Muscle layer of colon (tissue), 2 donors: ENCODE data around the gene IL17D.

Source experiments
- H3K27ac ChIP-seq: one replicate; pipeline ENCODE4 v1.7.0; 2013; ENCODE audit warnings: low read depth, mild to moderate bottlenecking, low read length, moderate library complexity
- H3K27me3 ChIP-seq, 2 donors: one replicate each; pipeline ENCODE4 v1.7.0; 2013; ENCODE audit warnings: low read length in 2 of 2, mild to moderate bottlenecking in 2 of 2; ENCODE audit not compliant: insufficient read depth in 2 of 2, control insufficient read depth in 1 of 2
- H3K36me3 ChIP-seq: one replicate; pipeline ENCODE4 v1.7.0; 2013; ENCODE audit warnings: mild to moderate bottlenecking, low read length; ENCODE audit not compliant: insufficient read depth
- H3K4me1 ChIP-seq: one replicate; pipeline ENCODE4 v1.7.0; 2013; ENCODE audit warnings: mild to moderate bottlenecking, low read length; ENCODE audit not compliant: insufficient read depth
- H3K4me3 ChIP-seq, 2 donors: one replicate each; pipeline ENCODE4 v1.7.0; 2013; ENCODE audit warnings: low read length in 2 of 2, low read depth in 1 of 2, mild to moderate bottlenecking in 1 of 2, moderate library complexity in 1 of 2
- H3K9ac ChIP-seq: one replicate; pipeline ENCODE4 v1.7.0; 2013; ENCODE audit warnings: low read length
- H3K9me3 ChIP-seq: one replicate; pipeline ENCODE4 v1.7.0; 2013; ENCODE audit warnings: mild to moderate bottlenecking, low read length
- donor health status: abdominal sarcoma.
- donor health status: Adenocarcinoma of cecum.

IL17D gene

DNA sequence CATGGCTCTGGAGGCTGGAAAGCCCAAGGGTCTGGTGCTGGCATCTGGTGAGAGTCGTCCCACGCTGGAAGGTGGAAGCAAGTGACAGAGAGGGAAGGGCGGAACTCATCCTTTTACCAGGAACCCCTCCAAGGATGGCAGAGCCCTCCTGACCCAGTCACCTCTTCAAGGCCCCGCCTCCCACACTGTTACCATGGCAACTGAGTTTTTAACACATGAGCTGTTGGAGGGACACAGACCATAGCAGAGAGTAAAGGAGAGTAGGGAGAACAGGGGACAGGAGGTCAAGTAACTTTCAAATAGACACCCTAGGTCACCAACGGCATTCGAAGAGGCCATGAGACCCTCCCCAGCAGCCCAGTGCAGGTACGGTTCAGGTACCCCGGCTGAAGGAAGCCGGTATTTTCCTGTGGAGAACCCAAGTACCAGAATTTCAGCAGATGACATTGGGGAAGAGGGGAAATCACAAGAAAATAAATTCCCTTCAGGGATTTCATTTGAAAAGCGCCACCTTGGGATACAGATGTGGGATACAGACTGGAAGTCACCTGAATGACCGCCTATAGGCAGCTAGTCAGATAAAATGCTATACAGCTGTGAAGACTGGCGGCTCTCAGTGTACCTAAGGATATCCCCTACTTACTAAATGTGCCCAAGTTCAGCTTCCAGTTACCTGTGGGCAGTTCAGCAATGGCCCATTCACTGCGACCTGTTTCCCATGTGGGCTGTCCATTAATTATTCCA lies 8.0 kb downstream of the IL17D start:
- Histone ChIP-seq H3K36me3 (no peaks in the 10 kb centered on the region), H3K9me3 (no peaks in the 10 kb centered on the region), H3K4me3 (no peak overlapping the region), H3K27me3 (no peaks in the 10 kb centered on the region), H3K4me1 (peaks cover 22% of the 10 kb centered on the region), H3K27ac (no peak overlapping the region), H3K9ac (no peak overlapping the region)

DNA sequence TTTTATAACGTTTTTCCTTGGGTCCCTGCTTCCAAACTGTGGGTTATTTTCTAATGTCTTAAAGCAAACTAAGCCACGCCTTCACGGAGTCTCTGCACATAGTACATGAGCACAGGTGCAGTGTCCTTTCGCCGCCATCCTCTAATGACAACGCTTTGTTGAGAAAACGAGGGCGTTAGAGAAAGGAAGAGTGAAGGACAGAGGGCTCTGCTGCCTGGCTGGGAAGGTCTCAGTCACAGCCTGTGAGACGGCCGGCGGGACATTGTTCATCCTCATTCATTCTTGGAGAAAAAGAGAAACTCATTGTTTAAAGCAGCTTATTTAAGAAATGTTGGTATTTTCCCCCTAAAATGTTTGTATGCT lies 9.5 kb downstream of the IL17D start:
- H3K9me3 ChIP-seq: no peaks in the 10 kb centered on the region
- no peak overlapping the region for H3K27ac ChIP-seq
- H3K4me1 ChIP-seq: peaks cover 22% of the 10 kb centered on the region
- peak overlapping the region in 1 of 2 donors; percentile 20 for H3K4me3 ChIP-seq
- no peaks in the 10 kb centered on the region for H3K36me3 ChIP-seq
- no peak overlapping the region for H3K9ac ChIP-seq
- no peaks in the 10 kb centered on the region for H3K27me3 ChIP-seq

GRCh38 chr13:20713751-20714150 lies 10.3 kb downstream of the IL17D start:
- H3K27me3 ChIP-seq: no peaks in the 10 kb centered on the region
- H3K9ac ChIP-seq: no peak overlapping the region
- no peak overlapping the region for H3K27ac ChIP-seq
- H3K36me3 ChIP-seq: no peaks in the 10 kb centered on the region
- no peak overlapping the region for H3K4me3 ChIP-seq
- no peaks in the 10 kb centered on the region for H3K9me3 ChIP-seq
- H3K4me1 ChIP-seq: peaks cover 22% of the 10 kb centered on the region

DNA sequence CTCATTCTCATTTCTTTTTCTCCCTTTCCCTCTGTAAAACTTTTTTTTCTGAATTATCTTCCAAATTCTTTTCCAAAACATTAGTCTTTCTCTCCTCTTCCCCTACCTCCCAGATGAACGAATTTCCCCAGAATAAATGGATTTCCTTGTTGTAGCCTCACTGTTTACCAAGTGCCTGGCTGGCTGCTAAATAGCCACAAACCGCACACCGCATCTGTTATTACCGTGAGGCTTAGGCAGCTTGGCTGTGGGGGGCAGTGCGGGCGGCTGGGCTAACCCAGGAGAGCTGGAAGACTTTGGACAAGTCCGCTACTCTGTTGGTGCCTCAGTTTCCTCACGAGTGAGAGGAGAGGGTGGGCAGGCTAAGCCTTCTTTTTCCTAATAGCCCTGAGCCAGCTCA lies 10.7 kb downstream of the IL17D start:
- H3K9ac ChIP-seq: no peak overlapping the region
- H3K36me3 ChIP-seq: no peaks in the 10 kb centered on the region
- H3K27ac ChIP-seq: no peak overlapping the region
- H3K27me3 ChIP-seq: peaks cover 0 to 2% of the 10 kb centered on the region in 2 donors
- H3K4me1 ChIP-seq: peaks cover 22% of the 10 kb centered on the region
- H3K4me3 ChIP-seq: no peak overlapping the region
- no peaks in the 10 kb centered on the region for H3K9me3 ChIP-seq

DNA sequence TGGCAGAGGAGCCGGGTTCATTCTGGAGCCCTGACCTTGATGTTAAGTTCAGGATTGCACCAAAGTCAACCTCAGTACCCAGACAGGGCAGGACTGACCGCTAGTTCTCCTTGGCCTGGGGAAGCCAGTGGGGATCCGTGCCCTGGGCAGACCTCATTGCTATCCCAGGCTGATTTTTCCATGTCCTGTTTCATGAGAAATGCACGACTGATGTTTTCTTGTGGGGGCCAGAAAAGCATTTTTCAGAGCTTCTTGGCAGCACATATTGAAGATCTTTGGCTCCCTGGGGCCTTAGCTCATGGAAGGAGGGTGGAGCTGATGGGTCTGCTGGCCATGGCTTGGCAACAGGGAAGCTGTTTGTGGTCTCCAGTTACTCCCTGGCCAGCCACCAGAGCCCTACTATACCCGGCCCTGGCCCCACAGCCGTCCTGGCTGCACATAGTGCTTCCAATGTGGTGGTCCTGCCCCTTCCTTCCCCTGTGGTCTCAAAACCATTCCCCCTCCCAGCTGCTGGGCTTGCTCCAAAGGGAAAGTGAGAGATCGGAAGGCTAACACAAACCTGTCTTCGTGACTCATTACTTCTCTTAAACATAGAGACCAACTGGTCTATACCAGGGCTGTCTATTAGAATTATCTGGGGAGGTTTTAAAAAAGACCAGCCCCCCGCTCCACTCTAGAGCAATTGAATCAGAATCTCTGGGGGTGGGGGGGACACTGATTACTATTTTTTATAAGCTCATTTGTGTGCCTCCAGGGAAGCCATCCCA lies 11.2 kb downstream of the IL17D start:
- Histone ChIP-seq H3K36me3 (no peaks in the 10 kb centered on the region), H3K4me1 (peaks cover 22% of the 10 kb centered on the region), H3K27ac (no peak overlapping the region), H3K9ac (no peak overlapping the region), H3K27me3 (peaks cover 0 to 7% of the 10 kb centered on the region in 2 donors), H3K9me3 (no peaks in the 10 kb centered on the region), H3K4me3 (no peak overlapping the region)

DNA sequence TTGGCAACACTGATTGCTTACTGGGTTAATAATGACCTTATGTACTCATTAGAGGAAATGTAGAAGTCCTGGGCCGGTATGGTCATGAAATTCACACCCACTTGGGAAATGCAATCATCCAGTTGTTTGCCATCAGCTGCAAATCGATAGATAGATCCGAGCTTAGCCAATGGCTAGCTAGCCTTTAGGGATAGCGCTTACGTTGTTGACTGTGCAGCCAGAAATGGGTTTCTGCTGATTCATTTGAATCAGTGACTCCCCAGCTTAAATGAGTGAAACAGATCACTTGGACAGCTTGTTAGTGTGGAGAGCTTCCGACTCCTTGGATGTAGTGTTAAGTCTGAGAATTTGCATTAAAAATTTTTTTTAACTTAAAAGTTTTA lies 11.8 kb downstream of the IL17D start:
- Histone ChIP-seq H3K9ac (no peak overlapping the region), H3K27me3 (peaks cover 0 to 10% of the 10 kb centered on the region in 2 donors), H3K4me3 (no peak overlapping the region)

GRCh38 chr13:20716951-20717350 lies 13.5 kb downstream of the IL17D start:
- Histone ChIP-seq H3K9me3 (no peaks in the 10 kb centered on the region), H3K27ac (no peak overlapping the region), H3K4me1 (peaks cover 27% of the 10 kb centered on the region), H3K4me3 (no peak overlapping the region), H3K36me3 (no peaks in the 10 kb centered on the region), H3K27me3 (peaks cover 0 to 27% of the 10 kb centered on the region in 2 donors), H3K9ac (no peak overlapping the region)

More for the DNA sequence above, 11.8 kb downstream of the IL17D start:
- Histone ChIP-seq H3K27ac (no peak overlapping the region), H3K36me3 (no peaks in the 10 kb centered on the region), H3K4me1 (peaks cover 22% of the 10 kb centered on the region), H3K9me3 (no peaks in the 10 kb centered on the region)

DNA sequence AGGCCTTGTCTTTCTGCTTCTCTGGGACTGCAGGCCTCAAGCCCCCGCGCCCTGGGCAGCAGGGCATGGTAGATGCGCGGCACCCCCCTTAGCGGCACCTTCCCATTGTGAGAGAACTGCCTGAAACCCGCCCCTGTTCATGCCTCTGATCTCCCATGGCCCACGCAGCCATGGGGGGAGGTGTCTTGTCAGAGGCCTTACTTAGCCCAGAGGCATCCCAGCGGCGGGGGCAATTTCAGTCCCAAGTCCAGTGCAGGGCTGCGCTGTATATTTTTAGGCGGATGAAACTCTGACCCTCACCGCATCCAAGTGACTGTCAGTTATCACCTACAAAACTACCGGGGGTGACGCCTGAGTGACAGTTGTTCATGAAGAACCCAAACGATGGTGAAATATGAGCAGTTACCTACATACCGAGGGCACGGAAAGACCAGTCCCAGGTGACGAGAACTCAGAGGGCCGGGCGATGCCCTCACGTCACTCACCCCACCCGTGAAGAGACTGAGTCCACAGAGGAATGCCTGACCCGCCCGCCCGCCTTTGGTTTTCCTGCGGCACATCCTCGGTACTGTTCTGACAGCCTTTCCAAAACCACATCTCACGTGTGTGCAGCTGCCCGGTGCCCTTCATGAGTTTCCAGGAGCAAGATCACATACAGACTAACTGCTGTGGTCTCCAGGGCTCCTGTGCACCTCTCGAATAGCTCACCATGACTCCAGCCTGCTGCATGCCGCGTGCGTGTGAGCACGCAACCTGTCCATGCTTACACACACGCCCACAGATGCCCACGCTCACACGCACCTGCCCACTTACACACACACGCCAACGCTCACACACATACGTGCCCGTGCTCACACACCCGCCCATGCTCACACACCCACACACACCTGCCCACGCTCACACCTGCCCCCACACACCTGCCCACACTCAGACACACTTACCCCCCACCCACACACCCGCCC lies 14.4 kb downstream of the IL17D start:
- no peak overlapping the region for H3K27ac ChIP-seq
- H3K9ac ChIP-seq: no peak overlapping the region
- H3K27me3 ChIP-seq: peaks cover 0 to 30% of the 10 kb centered on the region in 2 donors
- peaks cover 27% of the 10 kb centered on the region for H3K4me1 ChIP-seq
- H3K9me3 ChIP-seq: no peaks in the 10 kb centered on the region
- no peak overlapping the region for H3K4me3 ChIP-seq
- H3K36me3 ChIP-seq: no peaks in the 10 kb centered on the region

- Histone ChIP-seq H3K27me3 (peaks cover 0 to 30% of the 10 kb centered on the region in 2 donors), H3K4me1 (peaks cover 18% of the 10 kb centered on the region), H3K9ac (no peak overlapping the region), H3K36me3 (no peaks in the 10 kb centered on the region), H3K9me3 (no peaks in the 10 kb centered on the region), H3K4me3 (no peak overlapping the region), H3K27ac (no peak overlapping the region)
Measured at GRCh38 chr13:20718958-20719566, 15.6 kb downstream of the IL17D start.

- Histone ChIP-seq H3K9me3 (no peaks in the 10 kb centered on the region), H3K9ac (no peak overlapping the region), H3K27ac (no peak overlapping the region), H3K4me1 (peaks cover 11% of the 10 kb centered on the region), H3K4me3 (no peak overlapping the region), H3K36me3 (no peaks in the 10 kb centered on the region), H3K27me3 (peaks cover 0 to 30% of the 10 kb centered on the region in 2 donors)
Measured at GRCh38 chr13:20719783-20720182, 16.3 kb downstream of the IL17D start.

GRCh38 chr13:20720499-20720898 lies 17.0 kb downstream of the IL17D start:
- Histone ChIP-seq H3K27me3 (peaks cover 0 to 30% of the 10 kb centered on the region in 2 donors), H3K9ac (no peak overlapping the region), H3K9me3 (no peaks in the 10 kb centered on the region), H3K36me3 (no peaks in the 10 kb centered on the region), H3K4me1 (peaks cover 5% of the 10 kb centered on the region), H3K4me3 (no peak overlapping the region), H3K27ac (no peak overlapping the region)
